Measurements from ENCODE around the gene GABARAP. TPM values are rescaled to one million over a fixed set of nuclear protein-coding genes. Genes with fewer than 3 reads are reported as not detected.

The GABARAP gene
- total and polyA plus RNA-seq, 2 of the 8 experiments (the other 6 are each of a cell fraction or from before 2014, with no cell fraction given), result 252 to 581 TPM

DNA sequence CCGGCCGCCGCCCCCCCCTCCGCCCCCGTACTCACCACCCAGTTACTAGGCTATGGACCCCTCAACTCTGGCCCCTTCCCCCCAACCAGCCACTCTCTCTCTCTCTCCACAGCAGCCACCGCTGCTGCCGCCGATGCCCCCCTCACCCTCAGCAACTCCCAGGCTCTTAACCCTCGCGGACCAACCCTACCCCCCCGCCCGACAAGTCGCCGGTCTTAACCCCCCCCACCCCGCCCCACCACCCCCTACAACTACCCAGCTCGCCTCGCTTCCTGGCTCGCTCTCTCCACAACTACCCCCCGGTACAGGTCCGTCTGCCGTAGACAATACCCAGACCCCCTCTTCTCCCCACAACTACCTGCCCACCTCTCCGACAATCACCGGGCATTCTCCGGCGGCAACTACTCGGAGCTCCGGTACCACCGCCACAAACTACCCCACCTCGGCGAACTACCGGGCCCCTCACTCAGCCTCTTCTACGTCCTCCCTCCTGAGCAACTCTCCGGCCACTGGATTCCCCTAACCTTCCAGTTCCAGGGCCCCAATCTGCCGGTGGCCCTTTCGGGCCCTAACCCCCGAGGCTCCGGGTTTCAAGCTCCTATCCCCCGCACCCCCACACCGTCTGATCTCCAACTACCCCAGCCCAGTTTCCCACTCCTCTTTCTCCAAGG is 3.7 kb downstream of the GABARAP start:
- H4K20me1 ChIP-seq (replicated peaks in 1 of 2; ENCODE audit: control insufficient read depth in 1 of 2, insufficient read depth in 2 of 2, low read length in 2 of 2), result peaks cover 8 to 19% of the 10 kb centered on the region in 2 experiments
- H3K79me1 ChIP-seq (ENCODE audit: low read depth, low read length), result peaks cover 8% of the 10 kb centered on the region; the same call in 1 of the 2 replicates
- peak overlapping the region; percentile 77 for H4K91ac ChIP-seq (replicated peaks; ENCODE audit: insufficient read length, low read length)
- no peak for FAIRE-seq
- no peak overlapping the region for H3K23ac ChIP-seq (ENCODE audit: insufficient read length)
- peak overlapping the region; percentile 24 to 65 for H3K4me2 ChIP-seq (ENCODE audit: insufficient read depth in 1 of 2, low read depth in 2 of 2, low read length in 2 of 2)
- no peak overlapping the region for H2AFZ ChIP-seq (ENCODE audit: low read length)
- peak overlapping the region; percentile 66; the same call in 1 of the 2 replicates for H3K18ac ChIP-seq (ENCODE audit: extremely low read depth, low read length)
- ChIA-PET POLR2A (ENCODE audit: partially characterized antibody) (interaction anchor here (0.6 to 19.7 kb wide), 19 partner anchors 9 to 351 kb away, joined by 3 to 386 read pairs (median 4); partner anchors contain the start of genes ACADVL, ACAP1, CLDN7 and CTDNEP1), CTCF (ENCODE audit: partially characterized antibody) (interaction anchor here (0.5 to 6.4 kb wide), 5 partner anchors 14 to 58 kb away, joined by 3 to 46 read pairs (median 4); partner anchors contain the start of genes ACADVL and DLG4)
- H4K8ac ChIP-seq (ENCODE audit: extremely low read depth, insufficient read depth, low read length), result peak overlapping the region; percentile 90
- 3% methylated on average over 16 of the region's 39 CpGs; no CpG with 5 or more reads in 1 of the 2 experiments for WGBS, 2 experiments (ENCODE audit: extremely low coverage in 1 of 2, insufficient coverage in 1 of 2, insufficient read length in 1 of 2, insufficient replicate concordance in 2 of 2, low coverage in 1 of 2, low lambda C conversion rate in 2 of 2, missing lambda C conversion rate in 1 of 2)
- H2BK5ac ChIP-seq (ENCODE audit: low read depth, low read length), result peak overlapping the region; percentile 87
- DNase-seq (ENCODE audit: low read depth in 1 of 2, low spot score in 2 of 2), result no peak
- H3K56ac ChIP-seq (replicated peaks; ENCODE audit: insufficient read length, low read depth, low read length), result peak overlapping the region; percentile 93
- H4K5ac ChIP-seq (ENCODE audit: insufficient read length, low read depth, low read length), result peak overlapping the region; percentile 74
- no peak overlapping the region for H2BK15ac ChIP-seq (ENCODE audit: low read length)
- H3K4me3 ChIP-seq (ENCODE audit: extremely low read depth in 1 of 4, insufficient read depth in 2 of 4, low read depth in 3 of 4, low read length in 4 of 4), result peak overlapping the region; percentile 91 to 97 (median 94)
- peaks cover 5 to 24% (median 12%) of the 10 kb centered on the region in 4 experiments for H3K4me1 ChIP-seq (replicated peaks in 1 of 4; ENCODE audit: control insufficient read depth in 3 of 4, insufficient read depth in 4 of 4, low read length in 3 of 4)
- H3K27me3 ChIP-seq (replicated peaks in 1 of 4; ENCODE audit: control insufficient read depth in 3 of 4, extremely low read depth in 1 of 4, insufficient read depth in 3 of 4, low read length in 3 of 4), result no peaks in the 10 kb centered on the region
- peak overlapping the region; percentile 81 to 93 (median 86) for H3K9ac ChIP-seq (replicated peaks in 1 of 4; ENCODE audit: extremely low read depth in 1 of 4, low read depth in 3 of 4, low read length in 3 of 4)
- H3K4ac ChIP-seq (replicated peaks; ENCODE audit: insufficient read length, low read depth, low read length), result peak overlapping the region; percentile 91
- H2BK120ac ChIP-seq (replicated peaks; ENCODE audit: low read depth, low read length), result no peak overlapping the region
- H2BK20ac ChIP-seq (ENCODE audit: low read length), result no peak overlapping the region
- H3K79me2 ChIP-seq (ENCODE audit: control insufficient read depth in 1 of 2, insufficient read depth in 2 of 2, low read length in 2 of 2), result peaks cover 0 to 52% of the 10 kb centered on the region in 2 experiments; a peak in 2 of 4 replicates
- H3K36me3 ChIP-seq (ENCODE audit: control insufficient read depth in 2 of 4, insufficient read depth in 4 of 4, low read length in 3 of 4), result peaks cover 15 to 36% (median 22%) of the 10 kb centered on the region in 4 experiments; a peak in 6 of 8 replicates
- H3K14ac ChIP-seq (ENCODE audit: insufficient read length), result no peak overlapping the region
- peak overlapping the region; percentile 63 for H3K27ac ChIP-seq (ENCODE audit: low read depth, low read length)
- TF ChIP-seq POLR2AphosphoS5 (IDR thresholded peaks at IDR 0.05; ENCODE audit: low read depth, low read length) (peak; percentile 33; the same call in 1 of the 2 replicates), SIN3A (conservative IDR thresholded peaks at IDR 0.05 in 1 of 2, IDR thresholded peaks at IDR 0.05 in 1 of 2; ENCODE audit: low read depth in 1 of 2, low read length in 2 of 2) (0 out of 4 replicates have a peak, but pooled peaks of 1 of the 2 experiments have one; percentile 6), HDAC6 (IDR thresholded peaks at IDR 0.05; ENCODE audit: low read depth, low read length) (no peak), KDM5A (IDR thresholded peaks at IDR 0.05; ENCODE audit: low read length) (no peak), NANOG (IDR thresholded peaks at IDR 0.05; ENCODE audit: insufficient read depth, low read depth, low read length, poor library complexity, severe bottlenecking) (no peak), POLR2A (IDR thresholded peaks at IDR 0.05; ENCODE audit: control extremely low read depth in 1 of 2, low read depth in 2 of 2, low read length in 2 of 2) (peak in 1 of 2 experiments; percentile 10; a peak in 1 of 3 replicates)
- 0 out of 2 replicates have a peak overlapping the region, but pooled peaks have one; percentile 9 for H2BK12ac ChIP-seq (ENCODE audit: low read depth, low read length)
- H3K9me3 ChIP-seq (ENCODE audit: insufficient read depth in 2 of 2, low read depth in 1 of 2, low read length in 1 of 2), result no peaks in the 10 kb centered on the region
- H2AK5ac ChIP-seq (ENCODE audit: low read depth, low read length), result no peak overlapping the region
- H3K23me2 ChIP-seq (ENCODE audit: low read depth, low read length), result peaks cover 18% of the 10 kb centered on the region
